B cell (primary cell): ENCODE results near the gene EFCAB8. TPM values are rescaled to one million over a fixed set of nuclear protein-coding genes. Genes with fewer than 3 reads are reported as not detected.

Source experiments
- ATAC-seq: fragments of 200-7000 bp; cut with Tn5 transposase; one replicate; pipeline ENCODE4 v1.10.0; 2021; ENCODE audit warnings: low read depth, mild to moderate bottlenecking, moderate number of reproducible peaks, moderate library complexity
- CTCF ChIA-PET: fragments of 350-600 bp; sonication (Branson Sonifier 250); formaldehyde crosslinking; loops from one replicate; lab custom pipeline; 2021; ENCODE audit warnings: antibody characterized with exemption, inconsistent platforms; lab: Charles Lee
- POLR2A ChIA-PET: fragments of 350-600 bp; sonication (Branson Sonifier 250); formaldehyde crosslinking; loops from one replicate; lab custom pipeline; 2021; ENCODE audit warnings: antibody characterized with exemption; lab: Charles Lee
- DNase-seq: peaks from one replicate; pipeline ENCODE4 v3.0.0; 2013
- H2AFZ ChIP-seq: 2 replicates; pipeline ENCODE4 v1.6.1; 2012; ENCODE audit warnings: mild to moderate bottlenecking, low read depth, low read length; ENCODE audit not compliant: insufficient read depth, poor library complexity, severe bottlenecking
- H3K27ac ChIP-seq, 2 donors: 1 replicate in 1 of 2; 2 replicates in 1 of 2; pipeline ENCODE4 v1.5.1; 2012 to 2013; ENCODE audit warnings: low read length in 2 of 2, mild to moderate bottlenecking in 2 of 2, moderate library complexity in 1 of 2
- H3K27me3 ChIP-seq, 4 experiments: fragments of 200-600 bp in 1 of 4; sonication (generic) in 1 of 4; replicated peaks in 1 of 4; 1 replicate in 2 of 4; 2 replicates in 2 of 4; pipeline versions ENCODE4 v1.6.1 to v1.7.0; 2013 to 2016; ENCODE audit warnings: low read length in 3 of 4, mild to moderate bottlenecking in 2 of 4, mixed read lengths in 1 of 4, moderate library complexity in 1 of 4; ENCODE audit not compliant: insufficient read depth in 4 of 4, control insufficient read depth in 3 of 4; ENCODE audit errors: control extremely low read depth in 1 of 4
- H3K36me3 ChIP-seq, 2 experiments: replicated peaks in 1 of 2; 1 replicate in 1 of 2; 2 replicates in 1 of 2; pipeline versions ENCODE4 v1.6.1 to v1.7.1; 2013; ENCODE audit warnings: low read length in 1 of 2; ENCODE audit not compliant: insufficient read depth in 2 of 2, control insufficient read depth in 1 of 2; ENCODE audit errors: control extremely low read depth in 1 of 2, extremely low read depth in 1 of 2
- H3K4me1 ChIP-seq, 2 donors: fragments of 200-600 bp in 1 of 2; sonication (generic) in 1 of 2; 1 replicate in 1 of 2; 2 replicates in 1 of 2; pipeline versions ENCODE4 v1.5.1 to v1.6.1; 2013 to 2017; ENCODE audit warnings: low read length in 2 of 2; ENCODE audit not compliant: control insufficient read depth in 2 of 2, insufficient read depth in 2 of 2
- H3K4me2 ChIP-seq: replicated peaks from 2 replicates; pipeline ENCODE3; 2012; ENCODE audit warnings: mild to moderate bottlenecking, low read depth, low read length; ENCODE audit not compliant: poor library complexity, severe bottlenecking
- H3K4me3 ChIP-seq, 5 experiments: fragments of 200-600 bp in 1 of 5; sonication (generic) in 1 of 5; 1 replicate in 3 of 5; 2 replicates in 2 of 5; pipeline versions ENCODE4 v1.5.1 to v1.7.0; 2011 to 2016; ENCODE audit warnings: low read length in 4 of 5, mild to moderate bottlenecking in 4 of 5, low read depth in 2 of 5, control low read depth in 1 of 5, moderate library complexity in 1 of 5; ENCODE audit not compliant: insufficient read depth in 1 of 5; ENCODE audit errors: control extremely low read depth in 1 of 5, extremely low read depth in 1 of 5
- H3K79me2 ChIP-seq: fragments of 200-600 bp; sonication (generic); one replicate; pipeline ENCODE4 v1.6.0; 2016; ENCODE audit warnings: low read length; ENCODE audit not compliant: control insufficient read depth, insufficient read depth
- H3K9ac ChIP-seq: fragments of 200-600 bp; sonication (generic); 2 replicates; pipeline ENCODE4 v1.6.1; 2017; ENCODE audit warnings: mild to moderate bottlenecking, low read length, moderate library complexity
- H3K9me3 ChIP-seq, 3 donors: one replicate each; pipeline versions ENCODE4 v1.6.1 to v1.7.1; 2013; ENCODE audit warnings: low read length in 2 of 3; ENCODE audit not compliant: control insufficient read depth in 2 of 3, insufficient read depth in 1 of 3; ENCODE audit errors: control extremely low read depth in 1 of 3
- H4K20me1 ChIP-seq: 2 replicates; pipeline ENCODE4 v1.6.0; 2012; ENCODE audit warnings: mild to moderate bottlenecking, low read length; ENCODE audit not compliant: insufficient read depth, control insufficient read depth, poor library complexity, severe bottlenecking
- H3K27ac Mint-ChIP-seq: one replicate; pipeline ENCODE4 v1.8.0; 2021; ENCODE audit warnings: mixed read lengths
- H3K27me3 Mint-ChIP-seq: one replicate; pipeline ENCODE4 v1.8.0; 2021; ENCODE audit warnings: mixed read lengths
- H3K4me1 Mint-ChIP-seq: one replicate; pipeline ENCODE4 v1.8.0; 2021; ENCODE audit warnings: mixed read lengths
- H3K4me3 Mint-ChIP-seq: one replicate; pipeline ENCODE4 v1.8.0; 2021; ENCODE audit warnings: mixed read lengths
- H3K9me3 Mint-ChIP-seq: one replicate; pipeline ENCODE4 v1.8.0; 2022; ENCODE audit warnings: mixed read lengths; ENCODE audit not compliant: insufficient read depth
- EZH2 ChIP-seq: IDR thresholded peaks from 2 replicates; pipeline ENCODE4 v1.6.1; 2012; ENCODE audit warnings: borderline replicate concordance, low read depth, mild to moderate bottlenecking, moderate library complexity, low read length; ENCODE audit not compliant: insufficient read depth, poor library complexity, severe bottlenecking
- WGBS: methylation state at CpG from one replicate; pipeline ENCODE4 v1.1.5; 2013; ENCODE audit warnings: missing lambda C conversion rate; ENCODE audit not compliant: insufficient coverage; 5-methylcytosine and 5-hydroxymethylcytosine counted together
- intact Hi-C: fragments of 100-400 bp; cut with micrococcal nuclease; formaldehyde crosslinking; loops from one replicate; pipeline ENCODE4 v1.10.0; 2022
- polyA plus RNA-seq: library from polyadenylated mRNA; depleted of rRNA; stranded (reverse); fragments of >200 nt; gene quantifications from 2 replicates; pipeline ENCODE4 v1.2.3, GENCODE V29; 2012
- total RNA-seq, 2 donors: library from RNA; stranded (reverse); fragments of 120-200 nt in 1 of 2; gene quantifications; 1 replicate in 1 of 2; 2 replicates in 1 of 2; pipeline versions ENCODE4 v1.2.3 to v1.2.4, GENCODE V29; 2013 to 2022
- TF ChIP-seq, protein P1 (sequence below): fragments of 200-600 bp; IDR thresholded peaks from one replicate; pipeline ENCODE4 v1.8.0; 2022; ENCODE audit warnings: antibody characterized with exemption, mild to moderate bottlenecking

Gene EFCAB8
- total and polyA plus RNA-seq, 2 donors (not counting 1 experiment from before 2014, with no cell fraction given) = 0.72 to 2.3 TPM

DNA sequence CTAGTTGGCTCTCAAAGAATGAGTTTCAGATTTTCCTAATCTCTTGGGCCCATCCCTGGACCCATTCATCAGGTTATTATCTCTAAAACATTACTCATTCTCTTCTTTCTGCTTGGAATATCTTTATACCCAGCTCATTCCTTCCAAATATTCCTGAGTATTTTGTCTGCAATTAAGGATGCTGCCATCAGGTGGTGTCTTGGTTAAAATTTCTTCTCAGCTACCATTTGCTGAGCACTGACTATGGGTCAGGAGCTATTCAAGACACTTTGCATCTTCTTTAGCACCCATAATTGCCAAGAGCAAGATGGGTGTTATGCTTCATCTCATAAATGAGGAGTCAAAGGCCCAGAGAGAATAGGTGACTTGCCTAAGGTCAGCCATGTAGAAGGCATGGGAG, 137.1 kb downstream of the EFCAB8 start:
- TF ChIP-seq, protein P1, sequence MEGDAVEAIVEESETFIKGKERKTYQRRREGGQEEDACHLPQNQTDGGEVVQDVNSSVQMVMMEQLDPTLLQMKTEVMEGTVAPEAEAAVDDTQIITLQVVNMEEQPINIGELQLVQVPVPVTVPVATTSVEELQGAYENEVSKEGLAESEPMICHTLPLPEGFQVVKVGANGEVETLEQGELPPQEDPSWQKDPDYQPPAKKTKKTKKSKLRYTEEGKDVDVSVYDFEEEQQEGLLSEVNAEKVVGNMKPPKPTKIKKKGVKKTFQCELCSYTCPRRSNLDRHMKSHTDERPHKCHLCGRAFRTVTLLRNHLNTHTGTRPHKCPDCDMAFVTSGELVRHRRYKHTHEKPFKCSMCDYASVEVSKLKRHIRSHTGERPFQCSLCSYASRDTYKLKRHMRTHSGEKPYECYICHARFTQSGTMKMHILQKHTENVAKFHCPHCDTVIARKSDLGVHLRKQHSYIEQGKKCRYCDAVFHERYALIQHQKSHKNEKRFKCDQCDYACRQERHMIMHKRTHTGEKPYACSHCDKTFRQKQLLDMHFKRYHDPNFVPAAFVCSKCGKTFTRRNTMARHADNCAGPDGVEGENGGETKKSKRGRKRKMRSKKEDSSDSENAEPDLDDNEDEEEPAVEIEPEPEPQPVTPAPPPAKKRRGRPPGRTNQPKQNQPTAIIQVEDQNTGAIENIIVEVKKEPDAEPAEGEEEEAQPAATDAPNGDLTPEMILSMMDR = no peak
- no peak for TF ChIP-seq EZH2
- DNase-seq = no peak
- Histone ChIP-seq H2AFZ (no peak overlapping the region), H3K27ac (no peak overlapping the region), H3K4me2 (no peak overlapping the region), H3K9ac (no peak overlapping the region), H3K36me3 (no peaks in the 10 kb centered on the region), H3K27me3 (no peaks in the 10 kb centered on the region), H4K20me1 (no peaks in the 10 kb centered on the region), H3K79me2 (no peaks in the 10 kb centered on the region), H3K9me3 (peaks cover 3 to 12% (median 7%) of the 10 kb centered on the region in 3 donors), H3K4me3 (no peak overlapping the region), H3K4me1 (peaks cover 24 to 26% of the 10 kb centered on the region in 2 donors)
- Mint-ChIP-seq H3K4me3 (no peak overlapping the region), H3K27me3 (no peaks in the 10 kb centered on the region), H3K27ac (no peak overlapping the region), H3K9me3 (peaks cover 7% of the 10 kb centered on the region), H3K4me1 (peaks cover 29% of the 10 kb centered on the region)
- CTCF ChIA-PET = interaction anchor here (2.3 kb wide), 1 partner anchor 94 kb away, joined by 6 read pairs; no protein-coding TSS in a partner anchor
- POLR2A ChIA-PET = no interaction called here
- no peak for ATAC-seq
- intact Hi-C loops = no loop called here

DNA sequence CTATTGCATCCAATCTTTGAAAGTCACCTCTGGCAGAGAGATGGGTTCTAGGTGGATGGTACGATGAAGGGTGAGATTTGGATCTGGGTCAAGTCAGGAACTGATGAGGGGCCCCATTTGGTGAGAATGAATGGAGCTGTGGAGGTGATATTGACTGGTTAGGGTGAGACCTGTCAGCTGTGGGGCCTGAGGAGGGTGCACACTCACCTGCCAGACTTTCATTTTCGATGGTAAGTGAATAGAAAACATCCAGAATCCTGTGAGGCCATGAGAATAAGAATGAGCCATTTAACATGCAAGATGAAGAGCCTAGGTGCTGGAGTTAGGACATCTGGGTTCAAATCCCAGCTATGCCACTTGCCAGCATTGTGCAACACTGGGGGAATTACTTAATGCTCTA, 138.7 kb downstream of the EFCAB8 start:
- 74% methylated on average over 2 of the region's 2 CpGs for WGBS
- DNase-seq = no peak
- Histone ChIP-seq H3K4me3 (no peak overlapping the region), H3K9me3 (peaks cover 3 to 12% (median 7%) of the 10 kb centered on the region in 3 donors), H2AFZ (no peak overlapping the region), H4K20me1 (no peaks in the 10 kb centered on the region), H3K79me2 (no peaks in the 10 kb centered on the region), H3K4me1 (peaks cover 9 to 10% of the 10 kb centered on the region in 2 donors), H3K27ac (no peak overlapping the region), H3K36me3 (no peaks in the 10 kb centered on the region), H3K27me3 (no peaks in the 10 kb centered on the region), H3K9ac (no peak overlapping the region), H3K4me2 (no peak overlapping the region)
- ATAC-seq = no peak
- no peak overlapping the region for H3K4me3 Mint-ChIP-seq
- CTCF ChIA-PET = no interaction called here
- peaks cover 7% of the 10 kb centered on the region for H3K9me3 Mint-ChIP-seq
- intact Hi-C loops = no loop called here
- POLR2A ChIA-PET = no interaction called here
- TF ChIP-seq, protein P1 = no peak
- no peak for TF ChIP-seq EZH2
- peaks cover 13% of the 10 kb centered on the region for H3K4me1 Mint-ChIP-seq
- H3K27ac Mint-ChIP-seq = no peak overlapping the region
- no peaks in the 10 kb centered on the region for H3K27me3 Mint-ChIP-seq
